SH-SY5Y (cell line): ENCODE measurements around the gene VSIG2.

Experiments used
- GATA2 ChIP-seq: IDR thresholded peaks from 2 replicates; pipeline ENCODE4 v1.6.1; 2011; ENCODE audit warnings: mild to moderate bottlenecking, low read depth, low read length
- GATA3 ChIP-seq: IDR thresholded peaks from 2 replicates; pipeline ENCODE4 v1.6.1; 2011; ENCODE audit warnings: low read depth, mild to moderate bottlenecking, low read length, moderate library complexity

DNA sequence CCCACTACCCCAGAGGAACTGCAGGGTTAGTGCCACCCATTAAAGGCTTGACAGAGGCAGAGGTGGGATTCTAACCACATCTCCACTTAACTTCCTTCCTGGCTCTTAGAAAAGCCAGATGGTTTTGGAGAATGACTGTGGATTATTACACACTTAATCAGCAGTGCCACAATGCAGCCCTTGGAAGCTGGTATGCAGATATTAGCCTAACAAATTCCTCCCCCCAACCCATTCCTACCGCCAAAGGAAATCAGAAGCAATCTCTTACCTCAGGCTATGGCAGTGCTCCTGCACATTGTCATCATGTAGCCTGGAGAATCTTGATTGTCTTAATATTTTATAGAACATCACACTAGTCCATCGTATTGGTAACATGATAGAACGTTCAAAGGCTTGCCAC, 35.5 kb downstream of the VSIG2 start:
- TF ChIP-seq GATA2: no peak
- no peak for TF ChIP-seq GATA3
